Measurements from ENCODE around the gene DYRK3. TPM values are rescaled to one million over a fixed set of nuclear protein-coding genes. Genes with fewer than 3 reads are reported as not detected.

DYRK3 gene
- total RNA-seq, 1 experiment from 2014 or later = 7.1 TPM

- no TSS peak for BruUV-seq (replicated peaks)
- no peak overlapping the region for H2AFZ ChIP-seq (ENCODE audit: low read depth, low read length, poor library complexity, severe bottlenecking)
- no peaks in the 10 kb centered on the region for H3K9me3 ChIP-seq (ENCODE audit: control insufficient read depth in 1 of 2, insufficient read depth in 1 of 2, low read depth in 1 of 2, low read length in 2 of 2)
- ATAC-seq = no peak
- no peaks in the 10 kb centered on the region for H3K9me2 ChIP-seq (ENCODE audit: insufficient read depth)
- no peaks in the 10 kb centered on the region; the same call in 1 of the 2 replicates for H4K20me1 ChIP-seq (ENCODE audit: insufficient read depth)
- no peak for DNase-seq (ENCODE audit: low read depth, low spot score)
- H3K79me2 ChIP-seq (ENCODE audit: insufficient read depth, low read length) = peaks cover 60% of the 10 kb centered on the region
- H3K4me1 ChIP-seq (ENCODE audit: control insufficient read depth in 1 of 2, insufficient read depth in 2 of 2, low read length in 2 of 2) = peaks cover 19 to 32% of the 10 kb centered on the region in 2 experiments
- peak overlapping the region; percentile 91 for H3K4me2 ChIP-seq (ENCODE audit: low read length)
- intact Hi-C loops (cut with micrococcal nuclease) = no loop called here
- POLR2A ChIA-PET = no interaction called here
- H3K27ac ChIP-seq (ENCODE audit: low read depth, low read length) = peak overlapping the region; percentile 59; the same call in 1 of the 2 replicates
- peaks cover 5% of the 10 kb centered on the region; the same call in 1 of the 2 replicates for H3K27me3 ChIP-seq (ENCODE audit: insufficient read depth, low read length)
- peak overlapping the region; percentile 85 for H3K9ac ChIP-seq (ENCODE audit: low read length)
- CTCF ChIA-PET = interaction anchor here (1.8 kb wide), 1 partner anchor 39 kb away, joined by 4 read pairs; no protein-coding TSS in a partner anchor
- H3K4me3 ChIP-seq (replicated peaks in 1 of 2; ENCODE audit: low read depth in 1 of 2, low read length in 2 of 2) = peak overlapping the region; percentile 57 to 92
- no peak for TF ChIP-seq CTCF (IDR thresholded peaks at IDR 0.05 in 2 of 3, conservative IDR thresholded peaks at IDR 0.05 in 1 of 3; ENCODE audit: borderline replicate concordance in 1 of 3, insufficient read depth in 1 of 3, low read depth in 2 of 3, low read length in 2 of 3)
- no peak for TF ChIP-seq TCF7L2 (IDR thresholded peaks at IDR 0.05; ENCODE audit: borderline replicate concordance, extremely low read depth, insufficient read depth, insufficient read length)
- no peak for TF ChIP-seq ZBTB33 (IDR thresholded peaks at IDR 0.05; ENCODE audit: extremely low read depth, insufficient replicate concordance, low read length)
- TF ChIP-seq ZNF274 (IDR thresholded peaks at IDR 0.05; ENCODE audit: low read depth, low read length) = no peak
- no peak for TF ChIP-seq RAD21 (IDR thresholded peaks at IDR 0.05; ENCODE audit: low read depth)
- TF ChIP-seq CBX3 (IDR thresholded peaks at IDR 0.05; ENCODE audit: low read depth) = no peak
- TF ChIP-seq JUND (IDR thresholded peaks at IDR 0.05) = no peak
- TF ChIP-seq MAX (IDR thresholded peaks at IDR 0.05) = no peak
- RAD21 ChIA-PET (ENCODE audit: low non-redundant PET in 1 of 2, low total read pairs in 2 of 2, uncharacterized antibody in 2 of 2, unreplicated experiment in 2 of 2) = no interaction called here
- no peaks in the 10 kb centered on the region for H3K36me3 ChIP-seq (ENCODE audit: control insufficient read depth in 1 of 2, insufficient read depth in 2 of 2, low read length in 2 of 2)
These were observed 51.3 kb downstream of the DYRK3 start for GRCh38 chr1:206686478-206687249.

Measured in HCT116 (cell line).